Memory B cell (primary cell): ENCODE measurements around the gene PPP2R5B.
"Not testable (repeated sequence)": the region's sequence is repeated elsewhere in the genome, so short reads cannot be mapped to it uniquely, and the experiment has no call there.

Source experiments
- ATAC-seq: fragments of 150-1000 bp; cut with Tn5 transposase; 2 replicates; pipeline ENCODE4 v1.10.0; 2021; ENCODE audit warnings: low read depth, mild to moderate bottlenecking, moderate library complexity
- DNase-seq, 2 donors: peaks; one replicate each; pipeline ENCODE4 v3.0.0; 2022; ENCODE audit warnings: low spot score in 2 of 2
- H3K27ac Mint-ChIP-seq: one replicate; pipeline ENCODE4 v1.8.0; 2022; ENCODE audit warnings: mild to moderate bottlenecking, moderate library complexity, mixed read lengths
- H3K27me3 Mint-ChIP-seq: one replicate; pipeline ENCODE4 v1.8.0; 2022; ENCODE audit warnings: mixed read lengths
- H3K36me3 Mint-ChIP-seq: one replicate; pipeline ENCODE4 v1.8.0; 2022; ENCODE audit warnings: mild to moderate bottlenecking, mixed read lengths
- H3K4me1 Mint-ChIP-seq: one replicate; pipeline ENCODE4 v1.8.0; 2022; ENCODE audit warnings: mixed read lengths
- H3K4me3 Mint-ChIP-seq: one replicate; pipeline ENCODE4 v1.8.0; 2022; ENCODE audit warnings: mild to moderate bottlenecking, moderate library complexity, mixed read lengths
- H3K9me3 Mint-ChIP-seq: one replicate; pipeline ENCODE4 v1.8.0; 2022; ENCODE audit warnings: mixed read lengths

PPP2R5B gene

DNA sequence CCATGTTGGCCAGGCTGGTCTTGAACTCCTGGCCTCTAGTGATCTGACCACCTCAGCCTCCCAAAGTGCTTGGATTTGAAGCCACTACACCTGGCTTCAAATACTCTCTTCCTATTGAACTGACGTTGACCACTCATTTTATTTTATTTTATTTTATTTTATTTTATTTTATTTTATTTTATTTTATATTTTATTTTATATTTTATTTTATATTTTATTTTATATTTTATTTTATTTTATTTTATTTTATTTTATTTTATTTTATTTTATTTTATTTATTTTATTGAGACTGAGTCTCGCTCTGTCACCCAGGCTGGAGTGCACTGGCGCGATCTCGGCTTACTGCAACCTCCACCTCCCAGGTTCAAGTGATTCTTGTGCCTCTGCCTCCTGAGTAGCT, 58.9 kb downstream of the PPP2R5B start:
- DNase-seq, H3K36me3 Mint-ChIP-seq, H3K4me3 Mint-ChIP-seq, H3K27me3 Mint-ChIP-seq, ATAC-seq, H3K27ac Mint-ChIP-seq, H3K9me3 Mint-ChIP-seq: not testable (repeated sequence)
- H3K4me1 Mint-ChIP-seq, result peaks cover 28% of the 10 kb centered on the region
